RWPE2 (cell line): Measurements from ENCODE around the gene CD109.
"Not testable (repeated sequence)": the region's sequence is repeated elsewhere in the genome, so short reads cannot be mapped to it uniquely, and the experiment has no call there.

ENCODE experiments used
- ATAC-seq: fragments of 200-7000 bp; cut with Tn5 transposase; 3 replicates; pipeline ENCODE4 v1.9.1; 2021; ENCODE audit warnings: low read depth
- DNase-seq: peaks from one replicate; pipeline ENCODE4 v3.0.0-alpha.2; 2020; ENCODE audit warnings: low spot score
- H3K27ac ChIP-seq: fragments of 450-650 bp; 2 replicates; pipeline ENCODE4 v1.5.1; 2017; ENCODE audit warnings: mild to moderate bottlenecking; ENCODE audit not compliant: poor library complexity, severe bottlenecking
- H3K27me3 ChIP-seq: fragments of 250-450 bp; sonication (Bioruptor Pico); 2 replicates; pipeline ENCODE4 v1.5.1; 2021; ENCODE audit warnings: mild to moderate bottlenecking, moderate library complexity; ENCODE audit not compliant: insufficient read depth, poor library complexity, severe bottlenecking
- H3K36me3 ChIP-seq: fragments of 250-450 bp; sonication (Bioruptor Pico); 2 replicates; pipeline ENCODE4 v1.5.1; 2020; ENCODE audit warnings: low read depth, mild to moderate bottlenecking, moderate library complexity
- H3K4me1 ChIP-seq: fragments of 250-450 bp; sonication (Bioruptor Pico); 2 replicates; pipeline ENCODE4 v1.5.1; 2021; ENCODE audit warnings: mild to moderate bottlenecking, moderate library complexity; ENCODE audit not compliant: insufficient read depth, poor library complexity, severe bottlenecking
- H3K4me3 ChIP-seq: fragments of 250-450 bp; sonication (Bioruptor Pico); 2 replicates; pipeline ENCODE4 v1.5.1; 2021; ENCODE audit warnings: mild to moderate bottlenecking, moderate library complexity; ENCODE audit not compliant: severe bottlenecking
- H3K9me3 ChIP-seq: fragments of 250-450 bp; sonication (Bioruptor Pico); 2 replicates; pipeline ENCODE4 v1.5.1; 2021; ENCODE audit warnings: mild to moderate bottlenecking, moderate library complexity; ENCODE audit not compliant: severe bottlenecking
- TF ChIP-seq, protein P1 (sequence below): fragments of 450-650 bp; IDR thresholded peaks from one replicate; pipeline ENCODE4 v1.5.1; 2017; ENCODE audit warnings: mild to moderate bottlenecking, moderate library complexity; ENCODE audit not compliant: poor library complexity, severe bottlenecking

The CD109 gene

DNA sequence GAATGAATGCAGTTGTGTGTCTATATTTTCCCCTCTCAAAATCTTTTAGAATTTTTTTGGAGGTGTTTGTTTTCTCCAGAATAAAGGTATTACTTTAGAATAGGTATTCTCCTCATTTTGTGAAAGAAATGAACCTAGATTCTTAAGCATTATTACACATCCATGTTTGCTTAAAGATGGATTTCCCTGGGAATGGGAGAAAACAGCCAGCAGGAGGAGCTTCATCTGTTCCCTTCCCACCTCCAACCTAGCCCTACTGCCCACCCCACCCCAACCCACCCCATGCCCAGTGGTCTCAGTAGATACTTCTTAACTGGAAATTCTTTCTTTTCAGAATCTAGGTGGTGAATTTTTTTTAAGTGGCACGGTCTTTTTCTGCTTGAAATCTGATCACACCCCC, 127.8 kb downstream of the CD109 start:
- Histone ChIP-seq H3K4me1 (no peaks in the 10 kb centered on the region), H3K27ac (no peak overlapping the region), H3K36me3 (peaks cover 54% of the 10 kb centered on the region), H3K27me3 (no peaks in the 10 kb centered on the region), H3K4me3 (no peak overlapping the region), H3K9me3 (no peaks in the 10 kb centered on the region)
- TF ChIP-seq, protein P1, sequence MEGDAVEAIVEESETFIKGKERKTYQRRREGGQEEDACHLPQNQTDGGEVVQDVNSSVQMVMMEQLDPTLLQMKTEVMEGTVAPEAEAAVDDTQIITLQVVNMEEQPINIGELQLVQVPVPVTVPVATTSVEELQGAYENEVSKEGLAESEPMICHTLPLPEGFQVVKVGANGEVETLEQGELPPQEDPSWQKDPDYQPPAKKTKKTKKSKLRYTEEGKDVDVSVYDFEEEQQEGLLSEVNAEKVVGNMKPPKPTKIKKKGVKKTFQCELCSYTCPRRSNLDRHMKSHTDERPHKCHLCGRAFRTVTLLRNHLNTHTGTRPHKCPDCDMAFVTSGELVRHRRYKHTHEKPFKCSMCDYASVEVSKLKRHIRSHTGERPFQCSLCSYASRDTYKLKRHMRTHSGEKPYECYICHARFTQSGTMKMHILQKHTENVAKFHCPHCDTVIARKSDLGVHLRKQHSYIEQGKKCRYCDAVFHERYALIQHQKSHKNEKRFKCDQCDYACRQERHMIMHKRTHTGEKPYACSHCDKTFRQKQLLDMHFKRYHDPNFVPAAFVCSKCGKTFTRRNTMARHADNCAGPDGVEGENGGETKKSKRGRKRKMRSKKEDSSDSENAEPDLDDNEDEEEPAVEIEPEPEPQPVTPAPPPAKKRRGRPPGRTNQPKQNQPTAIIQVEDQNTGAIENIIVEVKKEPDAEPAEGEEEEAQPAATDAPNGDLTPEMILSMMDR = no peak
- DNase-seq (no peak), ATAC-seq (no peak)

DNA sequence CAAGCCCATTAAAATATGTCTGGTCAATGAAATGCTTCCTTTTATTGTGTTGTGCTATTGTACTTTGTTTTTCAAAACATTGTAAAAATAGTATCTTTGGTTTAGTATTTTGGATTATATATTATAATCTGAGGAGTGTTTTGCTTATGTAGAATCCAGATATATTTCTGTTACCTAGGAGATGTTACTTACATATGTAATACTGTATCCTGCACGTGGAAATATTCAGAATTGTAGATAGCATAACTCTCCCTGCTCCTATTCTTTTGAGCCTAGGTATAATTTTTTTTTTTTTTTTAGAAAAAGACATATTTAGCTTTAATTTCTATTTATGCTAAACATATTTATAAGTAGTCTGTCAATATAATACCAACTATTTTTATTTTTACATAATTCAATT, 130.6 kb downstream of the CD109 start:
- Histone ChIP-seq H3K4me1 (no peaks in the 10 kb centered on the region), H3K4me3 (no peak overlapping the region), H3K36me3 (peaks cover 30% of the 10 kb centered on the region), H3K9me3 (no peaks in the 10 kb centered on the region), H3K27ac (no peak overlapping the region), H3K27me3 (no peaks in the 10 kb centered on the region)
- TF ChIP-seq, protein P1 = no peak
- ATAC-seq (no peak), DNase-seq (no peak)

DNA sequence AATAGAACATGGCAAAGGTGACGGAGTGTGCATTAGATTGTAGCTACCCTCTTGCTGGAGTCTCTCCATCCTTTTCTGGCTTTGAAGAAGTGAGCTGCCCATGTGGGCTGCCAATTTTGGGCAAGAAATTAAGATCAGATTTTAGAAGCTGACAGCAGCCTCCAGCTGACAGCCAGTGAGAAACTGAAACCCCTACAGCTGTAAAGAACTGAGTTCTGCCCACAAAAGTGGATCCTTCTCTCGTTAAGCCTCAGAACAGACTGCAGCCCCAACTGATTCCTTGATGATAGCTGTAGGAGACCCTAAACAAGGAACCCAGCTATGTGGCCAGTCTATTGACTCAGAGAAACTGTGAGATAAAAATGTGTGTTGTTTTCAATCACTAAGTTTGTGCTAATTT, 134.1 kb downstream of the CD109 start:
- ATAC-seq = no peak

DNA sequence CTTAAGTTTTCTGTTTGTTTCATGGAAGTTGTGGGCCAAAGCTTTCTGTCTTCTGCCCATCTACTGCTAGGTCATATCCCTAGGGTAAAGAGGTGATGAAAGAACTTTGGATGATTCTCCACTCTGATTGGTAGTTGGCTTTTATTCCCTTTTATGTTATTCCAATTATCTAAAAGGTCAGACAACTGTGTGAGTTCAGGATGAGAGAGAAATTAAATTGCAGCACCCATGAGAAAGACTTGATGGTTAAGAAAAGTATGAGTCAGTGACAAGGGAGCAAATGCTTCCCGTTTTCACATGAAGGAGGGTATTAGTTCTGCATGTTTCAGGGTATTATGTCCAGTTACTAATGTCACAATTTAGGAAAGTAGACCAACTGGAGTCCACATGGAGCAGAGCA, 136.3 kb downstream of the CD109 start:
- no peak for ATAC-seq
- DNase-seq = no peak
- TF ChIP-seq, protein P1 = no peak
- peaks cover 3% of the 10 kb centered on the region for H3K9me3 ChIP-seq
- peaks cover 14% of the 10 kb centered on the region for H3K36me3 ChIP-seq
- no peaks in the 10 kb centered on the region for H3K27me3 ChIP-seq
- H3K27ac ChIP-seq = no peak overlapping the region
- no peaks in the 10 kb centered on the region for H3K4me1 ChIP-seq
- H3K4me3 ChIP-seq = no peak overlapping the region

More for the DNA sequence above, 134.1 kb downstream of the CD109 start:
- DNase-seq = no peak
- TF ChIP-seq, protein P1 = no peak
- H3K27ac ChIP-seq = no peak overlapping the region
- H3K27me3 ChIP-seq = no peaks in the 10 kb centered on the region
- H3K4me3 ChIP-seq = no peak overlapping the region
- no peaks in the 10 kb centered on the region for H3K4me1 ChIP-seq
- H3K9me3 ChIP-seq = peaks cover 3% of the 10 kb centered on the region
- peaks cover 24% of the 10 kb centered on the region for H3K36me3 ChIP-seq

DNA sequence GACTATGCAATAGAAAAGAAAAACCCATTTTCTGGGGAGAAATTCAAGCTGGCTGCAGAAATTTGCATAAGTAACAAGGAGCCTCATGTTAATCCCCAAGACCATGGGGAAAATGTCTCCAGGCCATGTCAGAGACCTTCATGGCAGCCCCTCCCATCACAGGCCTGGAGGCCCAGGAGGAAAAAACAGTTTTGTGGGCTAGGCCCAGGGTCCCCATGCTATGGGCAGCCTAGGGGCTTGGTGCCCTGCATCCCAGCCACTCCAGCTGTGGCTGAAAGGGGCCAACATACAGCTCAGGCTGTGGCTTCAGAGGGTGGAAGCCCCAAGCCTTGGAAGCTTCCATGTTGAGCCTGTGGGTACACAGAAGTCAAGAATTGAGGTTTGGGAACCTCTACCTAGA, 148.7 kb downstream of the CD109 start:
- not testable (repeated sequence) for H3K4me3 ChIP-seq, H3K27ac ChIP-seq, H3K4me1 ChIP-seq, H3K27me3 ChIP-seq, H3K9me3 ChIP-seq, DNase-seq, ATAC-seq
- peaks cover 18% of the 10 kb centered on the region; the same call in 1 of the 2 replicates for H3K36me3 ChIP-seq

DNA sequence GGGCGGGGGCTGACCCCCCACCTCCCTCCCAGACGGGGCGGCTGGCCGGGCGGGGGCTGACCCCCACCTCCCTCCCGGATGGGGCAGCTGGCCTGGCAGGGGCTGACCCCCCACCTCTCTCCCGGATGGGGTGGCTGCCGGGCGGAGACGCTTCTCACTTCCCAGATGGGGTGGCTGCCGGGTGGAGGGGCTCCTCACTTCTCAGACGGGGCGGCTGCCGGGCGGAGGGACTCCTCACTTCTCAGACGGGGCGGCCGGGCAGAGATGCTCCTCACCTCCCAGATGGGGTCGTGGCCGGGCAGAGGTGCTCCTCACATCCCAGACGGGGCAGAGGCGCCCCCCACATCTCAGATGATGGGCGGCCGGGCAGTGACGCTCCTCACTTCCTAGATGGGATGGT, 155.0 kb downstream of the CD109 start:
- not testable (repeated sequence) for H3K4me1 ChIP-seq, ATAC-seq, H3K9me3 ChIP-seq, DNase-seq, H3K27ac ChIP-seq, H3K4me3 ChIP-seq, H3K27me3 ChIP-seq
- peaks cover 14% of the 10 kb centered on the region; the same call in 1 of the 2 replicates for H3K36me3 ChIP-seq
